GM10248 (cell line): ENCODE results near the gene PPM1D.
A peak's percentile ranks its signal among the peaks of the same experiment; 100 is the strongest.

ENCODE experiments used
- CTCF ChIA-PET: fragments of 300-600 bp; sonication (Branson Sonifier 250); formaldehyde crosslinking; extraction: SDS; loops from one replicate; lab custom pipeline; 2021; ENCODE audit warnings: antibody characterized with exemption; lab: Yijun Ruan, JAX
- POLR2A ChIA-PET: fragments of 350-650 bp; sonication (Branson Sonifier 250); formaldehyde crosslinking; extraction: SDS; loops from one replicate; lab custom pipeline; 2020; ENCODE audit warnings: antibody characterized with exemption; lab: Yijun Ruan, JAX
- DNase-seq: peaks from one replicate; pipeline ENCODE4 v3.0.0; 2012; ENCODE audit errors: extremely low spot score
- TF ChIP-seq, protein P1 (sequence below): IDR thresholded peaks from 2 replicates; pipeline ENCODE4 v1.5.1; 2012; ENCODE audit warnings: mild to moderate bottlenecking, low read depth; ENCODE audit errors: extremely low read depth, missing control alignments, control extremely low read depth

PPM1D gene

DNA sequence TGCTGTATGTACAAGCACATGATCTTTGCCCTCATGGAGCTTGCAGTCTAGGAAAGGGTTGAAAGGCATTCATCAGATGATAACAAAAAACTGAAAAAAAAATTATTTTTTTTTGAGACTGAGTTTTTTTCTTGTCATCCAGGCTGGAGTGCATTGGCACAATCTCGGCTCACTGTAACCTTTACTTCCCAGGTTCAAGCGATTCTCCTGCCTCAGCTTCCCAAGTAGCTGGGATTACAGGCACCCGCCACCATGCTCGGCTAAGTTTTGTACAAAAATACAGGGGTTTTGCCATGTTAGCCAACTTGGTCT lies 39.0 kb downstream of the PPM1D start:
- CTCF ChIA-PET = interaction anchor here (0.8 to 3.4 kb wide), 19 partner anchors 9 to 240 kb away, joined by 3 to 34 read pairs (median 5); partner anchors contain the start of genes BCAS3, CHCT1 and PPM1D
- POLR2A ChIA-PET = no interaction called here
- TF ChIP-seq, protein P1, sequence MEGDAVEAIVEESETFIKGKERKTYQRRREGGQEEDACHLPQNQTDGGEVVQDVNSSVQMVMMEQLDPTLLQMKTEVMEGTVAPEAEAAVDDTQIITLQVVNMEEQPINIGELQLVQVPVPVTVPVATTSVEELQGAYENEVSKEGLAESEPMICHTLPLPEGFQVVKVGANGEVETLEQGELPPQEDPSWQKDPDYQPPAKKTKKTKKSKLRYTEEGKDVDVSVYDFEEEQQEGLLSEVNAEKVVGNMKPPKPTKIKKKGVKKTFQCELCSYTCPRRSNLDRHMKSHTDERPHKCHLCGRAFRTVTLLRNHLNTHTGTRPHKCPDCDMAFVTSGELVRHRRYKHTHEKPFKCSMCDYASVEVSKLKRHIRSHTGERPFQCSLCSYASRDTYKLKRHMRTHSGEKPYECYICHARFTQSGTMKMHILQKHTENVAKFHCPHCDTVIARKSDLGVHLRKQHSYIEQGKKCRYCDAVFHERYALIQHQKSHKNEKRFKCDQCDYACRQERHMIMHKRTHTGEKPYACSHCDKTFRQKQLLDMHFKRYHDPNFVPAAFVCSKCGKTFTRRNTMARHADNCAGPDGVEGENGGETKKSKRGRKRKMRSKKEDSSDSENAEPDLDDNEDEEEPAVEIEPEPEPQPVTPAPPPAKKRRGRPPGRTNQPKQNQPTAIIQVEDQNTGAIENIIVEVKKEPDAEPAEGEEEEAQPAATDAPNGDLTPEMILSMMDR = no peak
- DNase-seq = no peak

DNA sequence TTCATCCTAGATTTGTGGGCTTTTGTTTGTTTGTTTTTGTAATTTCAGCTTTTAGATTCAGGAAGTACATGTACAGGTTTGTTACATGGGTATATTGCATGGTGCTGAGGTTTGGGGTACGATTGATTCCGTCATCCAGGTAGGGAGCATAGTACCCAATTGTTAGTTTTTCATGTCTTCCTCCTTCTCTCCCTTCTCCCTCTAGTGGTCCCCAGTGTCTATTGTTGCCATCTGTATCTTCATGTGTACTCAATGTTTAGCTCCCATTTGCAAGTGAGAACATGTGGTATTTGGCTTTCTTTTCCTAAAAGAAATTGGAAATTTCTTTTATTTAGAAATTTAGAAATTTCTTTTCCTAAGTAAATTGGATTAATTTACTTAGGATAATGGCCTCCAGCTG lies 40.5 kb downstream of the PPM1D start:
- TF ChIP-seq, protein P1 = peak; percentile 4
- DNase-seq = no peak
- POLR2A ChIA-PET = no interaction called here
- CTCF ChIA-PET = interaction anchor here (0.7 to 3.4 kb wide), 11 partner anchors 9 to 409 kb away, joined by 3 to 34 read pairs (median 3); partner anchors contain the start of genes BCAS3 and PPM1D

DNA sequence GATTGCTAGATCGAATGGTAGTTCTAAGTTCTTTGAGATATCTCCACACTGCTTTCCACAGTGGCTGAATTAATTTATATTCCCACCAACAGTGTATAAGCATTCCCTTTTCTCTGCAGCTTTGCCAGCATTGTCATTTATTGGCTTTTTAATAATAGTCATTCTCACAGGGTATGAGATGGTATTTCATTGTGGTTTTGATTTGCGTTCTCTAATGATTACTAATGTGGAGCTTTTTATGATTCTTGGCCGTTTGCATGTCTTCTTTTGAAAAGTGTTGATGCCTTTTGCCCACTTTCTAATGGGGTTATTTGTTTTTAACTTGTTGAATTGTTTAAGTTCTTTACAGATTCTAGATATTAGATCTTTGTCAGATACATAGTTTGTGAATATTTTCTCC lies 41.1 kb downstream of the PPM1D start:
- no peak for DNase-seq
- TF ChIP-seq, protein P1 = no peak
- ChIA-PET CTCF (interaction anchor here (1.0 to 2.9 kb wide), 6 partner anchors 10 to 215 kb away, joined by 3 to 12 read pairs (median 4); partner anchors contain the start of gene BCAS3), POLR2A (no interaction called here)

DNA sequence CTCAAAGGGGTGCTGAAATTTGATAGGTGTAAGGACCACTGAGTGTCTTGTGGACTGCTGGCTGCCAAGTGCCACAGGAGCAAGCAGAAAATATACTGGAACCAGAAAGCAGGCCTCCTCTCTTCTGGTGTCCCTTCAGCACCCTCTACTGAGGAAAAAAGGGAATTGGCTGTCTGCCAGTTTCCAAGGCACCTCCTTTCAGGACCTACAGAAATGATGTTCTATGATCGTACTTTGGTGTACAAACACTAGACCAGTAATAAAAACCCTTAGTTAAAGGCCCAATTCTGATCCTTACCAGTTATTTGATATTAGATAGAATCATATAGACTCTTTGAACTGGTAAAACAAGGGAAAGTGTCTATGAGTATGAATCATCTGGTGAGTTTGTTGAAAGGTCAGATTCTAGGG lies 41.8 kb downstream of the PPM1D start:
- ChIA-PET POLR2A (no interaction called here), CTCF (interaction anchor here (1.2 to 2.9 kb wide), 6 partner anchors 10 to 216 kb away, joined by 3 to 12 read pairs (median 4); no protein-coding TSS in a partner anchor)
- TF ChIP-seq, protein P1 = peak; percentile 50
- peak; percentile 58 for DNase-seq

DNA sequence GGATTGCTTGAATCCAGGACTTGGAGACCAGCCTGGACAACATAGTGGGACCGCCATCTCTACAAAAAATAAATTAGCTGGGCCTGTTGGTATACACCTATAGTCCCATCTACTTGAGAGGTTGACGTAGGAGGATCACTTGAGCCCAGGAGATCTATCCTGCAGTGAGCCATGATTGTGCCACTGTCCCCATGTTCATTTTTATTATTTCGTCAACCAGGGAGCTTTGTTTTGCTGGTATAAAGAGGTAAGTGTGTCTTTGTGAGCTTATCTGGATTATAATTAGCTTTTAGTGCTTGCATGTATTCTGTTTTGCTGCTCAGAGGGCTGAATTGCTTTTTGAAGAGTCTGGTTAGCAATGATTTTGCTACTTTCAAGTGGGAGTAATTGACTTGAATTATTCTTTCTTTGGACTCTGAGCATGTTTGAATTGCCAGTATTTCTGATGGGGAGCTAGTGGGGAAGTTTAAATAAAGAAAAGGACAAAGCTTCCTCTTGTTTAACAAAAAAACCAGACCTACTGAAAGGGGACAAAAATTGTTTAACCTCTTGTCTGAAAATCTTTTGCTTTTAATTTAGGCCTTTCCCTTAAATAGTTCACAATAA lies 46.0 kb downstream of the PPM1D start:
- ChIA-PET POLR2A (no interaction called here), CTCF (interaction anchor here (1.0 kb wide), 1 partner anchor 12 kb away, joined by 3 read pairs; no protein-coding TSS in a partner anchor)
- TF ChIP-seq, protein P1 = no peak
- DNase-seq = no peak

DNA sequence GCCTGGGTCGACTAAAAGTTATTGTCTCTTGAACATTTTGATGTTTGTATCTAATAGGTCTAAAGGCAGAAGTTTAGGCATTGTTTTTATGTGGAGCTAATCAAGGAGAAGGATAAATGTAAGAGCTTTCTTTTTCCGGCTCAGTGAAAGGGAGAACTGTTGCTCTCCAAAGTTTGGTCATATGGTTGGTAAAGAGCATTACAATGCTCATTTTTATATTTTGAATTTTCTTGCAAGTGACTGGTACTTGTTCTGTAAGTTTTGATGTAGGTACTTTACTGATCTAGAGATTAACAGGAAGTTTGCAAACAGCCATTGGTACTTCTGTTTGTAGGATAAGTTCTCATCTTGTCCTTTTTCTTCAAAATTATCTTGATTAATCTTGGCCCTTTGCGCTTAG lies 46.7 kb downstream of the PPM1D start:
- CTCF ChIA-PET = interaction anchor here (1.0 kb wide), 1 partner anchor 12 kb away, joined by 3 read pairs; no protein-coding TSS in a partner anchor
- POLR2A ChIA-PET = no interaction called here
- TF ChIP-seq, protein P1 = no peak
- no peak for DNase-seq
